Progenitor cell of endocrine pancreas (in vitro differentiated cells): Measurements from ENCODE around the gene SNAPIN. TPM values are rescaled to one million over a fixed set of nuclear protein-coding genes. Genes with fewer than 3 reads are reported as not detected.
A peak's percentile ranks its signal among the peaks of the same experiment; 100 is the strongest.

Source experiments
- DNase-seq: peaks from one replicate; pipeline ENCODE4 v3.0.0; 2021; ENCODE audit warnings: low spot score; ENCODE audit not compliant: unreplicated experiment
- H3K27ac Mint-ChIP-seq: 2 replicates; pipeline ENCODE4 v1.8.0; 2021; ENCODE audit warnings: mild to moderate bottlenecking, moderate library complexity, mixed read lengths
- H3K27me3 Mint-ChIP-seq: 2 replicates; pipeline ENCODE4 v1.8.0; 2021; ENCODE audit warnings: mixed read lengths
- H3K36me3 Mint-ChIP-seq: 2 replicates; pipeline ENCODE4 v1.8.0; 2022; ENCODE audit warnings: mixed read lengths; ENCODE audit not compliant: insufficient read depth
- H3K4me1 Mint-ChIP-seq: 2 replicates; pipeline ENCODE4 v1.8.0; 2021; ENCODE audit warnings: low read depth, mixed read lengths
- H3K4me3 Mint-ChIP-seq: 2 replicates; pipeline ENCODE4 v1.8.0; 2021; ENCODE audit warnings: low read depth, mild to moderate bottlenecking, moderate library complexity, mixed read lengths
- H3K9me3 Mint-ChIP-seq: 2 replicates; pipeline ENCODE4 v1.8.0; 2021; ENCODE audit warnings: low read depth, mixed read lengths
- CTCF ChIP-seq: fragments of 200-600 bp; sonication (generic); IDR thresholded peaks from one replicate; pipeline ENCODE4 v1.5.0; 2021; ENCODE audit warnings: antibody characterized with exemption, mild to moderate bottlenecking; ENCODE audit not compliant: unreplicated experiment
- total RNA-seq: library from RNA; stranded (reverse); gene quantifications from 2 replicates; pipeline ENCODE4 v1.2.1, GENCODE V29; 2021

The SNAPIN gene
- total RNA-seq, 1 donor from 2014 or later, result 38.0 TPM

GRCh38 chr1:153659175-153659534 is 652 bp downstream of the SNAPIN start:
- no peaks in the 10 kb centered on the region for H3K27me3 Mint-ChIP-seq
- peak overlapping the region; percentile 95 for H3K4me3 Mint-ChIP-seq
- peak overlapping the region; percentile 96 for H3K27ac Mint-ChIP-seq
- DNase-seq, result no peak
- peaks cover 18% of the 10 kb centered on the region for H3K4me1 Mint-ChIP-seq
- H3K9me3 Mint-ChIP-seq, result no peaks in the 10 kb centered on the region
- H3K36me3 Mint-ChIP-seq, result peaks cover 18% of the 10 kb centered on the region
- no peak for TF ChIP-seq CTCF

- Mint-ChIP-seq H3K27me3 (no peaks in the 10 kb centered on the region), H3K4me3 (peak overlapping the region; percentile 95), H3K4me1 (peaks cover 14% of the 10 kb centered on the region), H3K9me3 (no peaks in the 10 kb centered on the region), H3K36me3 (peaks cover 19% of the 10 kb centered on the region), H3K27ac (peak overlapping the region; percentile 96)
- no peak for TF ChIP-seq CTCF
- DNase-seq, result no peak
Measured at GRCh38 chr1:153659656-153660055, 1.2 kb downstream of the SNAPIN start.

- no peak for TF ChIP-seq CTCF
- Mint-ChIP-seq H3K36me3 (peaks cover 29% of the 10 kb centered on the region), H3K27ac (peak overlapping the region; percentile 93), H3K4me1 (peaks cover 11% of the 10 kb centered on the region), H3K27me3 (no peaks in the 10 kb centered on the region), H3K4me3 (peak overlapping the region; percentile 40), H3K9me3 (no peaks in the 10 kb centered on the region)
- no peak for DNase-seq
Measured at GRCh38 chr1:153661111-153661708, 2.7 kb downstream of the SNAPIN start.

GRCh38 chr1:153662269-153662668 is 3.8 kb downstream of the SNAPIN start:
- Mint-ChIP-seq H3K27ac (peak overlapping the region; percentile 50), H3K4me1 (peaks cover 11% of the 10 kb centered on the region), H3K9me3 (no peaks in the 10 kb centered on the region), H3K27me3 (no peaks in the 10 kb centered on the region), H3K36me3 (peaks cover 34% of the 10 kb centered on the region), H3K4me3 (no peak overlapping the region)
- DNase-seq, result no peak
- TF ChIP-seq CTCF, result no peak

- Mint-ChIP-seq H3K36me3 (peaks cover 43% of the 10 kb centered on the region), H3K9me3 (no peaks in the 10 kb centered on the region), H3K27ac (no peak overlapping the region), H3K4me3 (no peak overlapping the region), H3K27me3 (no peaks in the 10 kb centered on the region), H3K4me1 (peaks cover 11% of the 10 kb centered on the region)
- no peak for TF ChIP-seq CTCF
- DNase-seq, result no peak
Measured at GRCh38 chr1:153663211-153663610, 4.7 kb downstream of the SNAPIN start.
